SK-N-SH (cell line): Measurements from ENCODE around the gene SLC40A1. TPM values are rescaled to one million over a fixed set of nuclear protein-coding genes. Genes with fewer than 3 reads are reported as not detected.

Source experiments
- CTCF ChIA-PET: fragments of 300-600, 350-600 bp; formaldehyde crosslinking; extraction: SDS; loops from one replicate; lab custom pipeline; 2021; lab: Yijun Ruan, JAX
- POLR2A ChIA-PET: fragments of 350-600 bp; sonication (Branson Sonifier 250); formaldehyde crosslinking; extraction: SDS; loops from one replicate; lab custom pipeline; 2020; ENCODE audit warnings: antibody characterized with exemption, inconsistent platforms; lab: Yijun Ruan, JAX
- DNase-seq: peaks from one replicate; pipeline ENCODE4 v3.0.0; 2012
- H2AFZ ChIP-seq: fragments of 200-600 bp; sonication (generic); 2 replicates; pipeline ENCODE4 v1.8.1; 2016; ENCODE audit warnings: antibody characterized with exemption, mild to moderate bottlenecking, low read depth
- H3F3A ChIP-seq: fragments of 200-600 bp; sonication (generic); replicated peaks from 2 replicates; pipeline ENCODE3; 2016; ENCODE audit warnings: antibody characterized with exemption, mild to moderate bottlenecking; ENCODE audit not compliant: insufficient read depth
- H3K27ac ChIP-seq, 2 experiments: fragments of 200-500 bp in 1 of 2; fragments of 200-600 bp in 1 of 2; sonication (Bioruptor generic) in 1 of 2; sonication (generic), shearing (Covaris generic) in 1 of 2; 2 replicates each; pipeline versions ENCODE4 v1.5.1 to v1.6.1; 2014 to 2016; ENCODE audit warnings: low read depth in 2 of 2, inconsistent platforms in 1 of 2, low read length in 1 of 2, mild to moderate bottlenecking in 1 of 2, mixed read lengths in 1 of 2
- H3K27me3 ChIP-seq: fragments of 200-600 bp; sonication (generic), shearing (Covaris generic); 2 replicates; pipeline ENCODE4 v1.6.1; 2016; ENCODE audit warnings: mixed run types; ENCODE audit not compliant: insufficient read depth
- H3K36me3 ChIP-seq, 2 experiments: fragments of 200-500 bp in 1 of 2; fragments of 200-600 bp in 1 of 2; sonication (Bioruptor generic) in 1 of 2; sonication (generic) in 1 of 2; replicated peaks in 1 of 2; 2 replicates each; pipeline versions ENCODE3 to v1.5.1; 2014 to 2016; ENCODE audit warnings: low read length in 1 of 2, mild to moderate bottlenecking in 1 of 2; ENCODE audit not compliant: insufficient read depth in 2 of 2, control insufficient read depth in 1 of 2
- H3K4me1 ChIP-seq, 2 experiments: fragments of 200-500 bp in 1 of 2; fragments of 200-600 bp in 1 of 2; sonication (Bioruptor generic) in 1 of 2; sonication (generic), shearing (Covaris generic) in 1 of 2; 2 replicates each; pipeline versions ENCODE4 v1.5.1 to v1.6.1; 2014 to 2016; ENCODE audit warnings: low read depth in 1 of 2, low read length in 1 of 2, mixed run types in 1 of 2; ENCODE audit not compliant: insufficient read depth in 2 of 2, control insufficient read depth in 1 of 2
- H3K4me2 ChIP-seq: fragments of 200-600 bp; sonication (generic), shearing (Covaris generic); 2 replicates; pipeline ENCODE4 v1.6.1; 2017; ENCODE audit warnings: mixed run types
- H3K4me3 ChIP-seq, 2 experiments: fragments of 200-500 bp in 1 of 2; fragments of 200-600 bp in 1 of 2; sonication (Bioruptor generic) in 1 of 2; sonication (generic), shearing (Covaris generic) in 1 of 2; 2 replicates each; pipeline versions ENCODE4 v1.5.1 to v1.8.1; 2014 to 2016; ENCODE audit warnings: low read depth in 2 of 2, inconsistent platforms in 1 of 2, low read length in 1 of 2, mild to moderate bottlenecking in 1 of 2, mixed read lengths in 1 of 2, moderate library complexity in 1 of 2
- H3K79me2 ChIP-seq: fragments of 200-600 bp; sonication (generic); 2 replicates; pipeline ENCODE4 v1.8.1; 2017; ENCODE audit warnings: mild to moderate bottlenecking; ENCODE audit not compliant: insufficient read depth
- H3K9ac ChIP-seq: fragments of 200-600 bp; sonication (generic); 2 replicates; pipeline ENCODE4 v1.6.1; 2017; ENCODE audit warnings: mixed run types
- H3K9me2 ChIP-seq: fragments of 200-600 bp; sonication (generic); 2 replicates; pipeline ENCODE4 v1.6.1; 2017; ENCODE audit warnings: mixed run types
- H3K9me3 ChIP-seq: fragments of 200-600 bp; sonication (generic); 2 replicates; pipeline ENCODE4 v1.6.1; 2017; ENCODE audit warnings: mixed run types, mild to moderate bottlenecking, moderate library complexity
- H4K20me1 ChIP-seq: fragments of 200-600 bp; sonication (generic); 2 replicates; pipeline ENCODE4 v1.6.1; 2017; ENCODE audit warnings: mild to moderate bottlenecking, mixed run types; ENCODE audit not compliant: insufficient read depth
- CTCF ChIP-seq: fragments of 200-600 bp; sonication (generic); IDR thresholded peaks from 2 replicates; pipeline ENCODE4 v1.6.1; 2017; ENCODE audit warnings: antibody characterized with exemption, mild to moderate bottlenecking, moderate library complexity
- ELF1 ChIP-seq: IDR thresholded peaks from 2 replicates; pipeline ENCODE4 v1.4.0; 2012
- EZH2phosphoT487 ChIP-seq: fragments of 200-600 bp; sonication (generic); IDR thresholded peaks from 2 replicates; pipeline ENCODE4 v1.6.1; 2017; ENCODE audit warnings: low read depth, mixed run types, mild to moderate bottlenecking, antibody characterized with exemption, moderate library complexity, borderline replicate concordance
- FOSL2 ChIP-seq: IDR thresholded peaks from 2 replicates; pipeline ENCODE4 v1.4.0; 2012; ENCODE audit warnings: low read depth, mild to moderate bottlenecking, moderate library complexity, borderline replicate concordance
- FOXM1 ChIP-seq: IDR thresholded peaks from 2 replicates; pipeline ENCODE4 v1.4.0; 2012; ENCODE audit warnings: low read depth, mild to moderate bottlenecking
- GATA2 ChIP-seq: sonication (generic); formaldehyde crosslinking; IDR thresholded peaks from 2 replicates; pipeline ENCODE4 v1.5.0; 2020; ENCODE audit warnings: mild to moderate bottlenecking, missing genetic modification reagents
- JUND ChIP-seq: IDR thresholded peaks from 2 replicates; pipeline ENCODE4 v1.4.0; 2012
- MEF2A ChIP-seq: IDR thresholded peaks from 2 replicates; pipeline ENCODE4 v1.4.0; 2012; ENCODE audit warnings: low read depth, borderline replicate concordance
- MXI1 ChIP-seq: IDR thresholded peaks from 2 replicates; pipeline ENCODE4 v1.6.1; 2012; ENCODE audit warnings: mild to moderate bottlenecking, low read depth, low read length, improper control_type of control experiment
- RCOR1 ChIP-seq: fragments of 150-350 bp; IDR thresholded peaks from 2 replicates; pipeline ENCODE4 v1.6.1; 2017; ENCODE audit warnings: antibody characterized with exemption, low read length
- REST ChIP-seq: IDR thresholded peaks from 2 replicates; pipeline ENCODE4 v1.6.1; 2012; ENCODE audit warnings: mild to moderate bottlenecking, low read depth, low read length, moderate library complexity
- RFX5 ChIP-seq: IDR thresholded peaks from 2 replicates; pipeline ENCODE4 v1.6.1; 2012; ENCODE audit warnings: mild to moderate bottlenecking, improper control_type of control experiment, low read length
- SIN3A ChIP-seq: IDR thresholded peaks from 2 replicates; pipeline ENCODE4 v1.6.1; 2012; ENCODE audit warnings: low read depth, mild to moderate bottlenecking, low read length, moderate library complexity, borderline replicate concordance
- SMC3 ChIP-seq: IDR thresholded peaks from 2 replicates; pipeline ENCODE4 v1.6.1; 2012; ENCODE audit warnings: low read depth, low read length, improper control_type of control experiment
- TAF1 ChIP-seq: IDR thresholded peaks from 2 replicates; pipeline ENCODE4 v1.6.1; 2012; ENCODE audit warnings: low read depth, mild to moderate bottlenecking, low read length, moderate library complexity, borderline replicate concordance
- TCF12 ChIP-seq: IDR thresholded peaks from 2 replicates; pipeline ENCODE4 v1.4.0; 2012
- TEAD4 ChIP-seq: IDR thresholded peaks from 2 replicates; pipeline ENCODE4 v1.4.0; 2012; ENCODE audit warnings: mild to moderate bottlenecking, borderline replicate concordance; ENCODE audit not compliant: insufficient read depth
- USF1 ChIP-seq: IDR thresholded peaks from 2 replicates; pipeline ENCODE4 v1.4.0; 2012; ENCODE audit warnings: low read depth, borderline replicate concordance
- WGBS: methylation state at CpG from one replicate; pipeline ENCODE4 v1.1.6; 2017; ENCODE audit warnings: low lambda C conversion rate; 5-methylcytosine and 5-hydroxymethylcytosine counted together
- polyA plus RNA-seq, 3 experiments: library from polyadenylated mRNA; depleted of rRNA; stranded (reverse); fragments of >200 nt; gene quantifications; 2 replicates each; pipeline ENCODE4 v1.2.3, GENCODE V29; 2012
- TF ChIP-seq, protein P1 (sequence below): IDR thresholded peaks from 2 replicates; pipeline ENCODE4; 2012

Gene SLC40A1
- polyA plus RNA-seq, 1 of the 3 experiments (the other 2 are of a cell fraction), result 1.8 TPM

DNA sequence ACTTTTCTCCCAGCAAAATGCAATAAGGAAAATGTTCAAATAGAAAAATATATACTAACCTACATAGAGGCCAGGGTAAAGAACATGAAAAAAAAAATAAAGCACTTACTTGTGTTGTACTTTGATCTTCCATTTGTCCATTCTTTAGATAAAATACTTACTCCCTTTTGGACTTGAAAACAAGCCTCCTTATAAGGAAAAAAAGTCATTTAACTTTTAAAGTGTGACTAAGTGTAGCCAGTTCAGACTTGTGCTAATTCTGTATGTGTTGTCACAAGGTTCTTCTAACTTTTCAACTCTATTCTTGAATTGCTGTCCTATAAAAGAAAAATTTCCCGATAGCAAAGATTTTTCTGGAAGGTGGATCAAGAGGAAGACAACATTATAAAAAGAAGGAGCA is 23.2 kb downstream of the SLC40A1 start:
- ChIA-PET CTCF (no interaction called here), POLR2A (no interaction called here)
- H3K9me3 ChIP-seq, result no peaks in the 10 kb centered on the region
- no peak overlapping the region for H3K4me3 ChIP-seq
- peaks cover 0 to 9% of the 10 kb centered on the region in 2 experiments for H3K36me3 ChIP-seq
- no peak for DNase-seq
- H3K9ac ChIP-seq, result no peak overlapping the region
- H3K79me2 ChIP-seq, result no peaks in the 10 kb centered on the region
- no peak overlapping the region; the same call in 1 of the 2 replicates for H2AFZ ChIP-seq
- no peaks in the 10 kb centered on the region for H3K27me3 ChIP-seq
- TF ChIP-seq FOSL2 (no peak), ELF1 (no peak), JUND (no peak), CTCF (no peak), RFX5 (no peak)
- H3F3A ChIP-seq, result peaks cover 2% of the 10 kb centered on the region
- no peaks in the 10 kb centered on the region for H3K9me2 ChIP-seq
- no peak overlapping the region for H3K4me2 ChIP-seq
- 95% methylated on average over 1 of the region's 1 CpG for WGBS
- H3K27ac ChIP-seq, result no peak overlapping the region
- H4K20me1 ChIP-seq, result no peaks in the 10 kb centered on the region
- peaks cover 0 to 5% of the 10 kb centered on the region in 2 experiments; a peak in 3 of 4 replicates for H3K4me1 ChIP-seq

DNA sequence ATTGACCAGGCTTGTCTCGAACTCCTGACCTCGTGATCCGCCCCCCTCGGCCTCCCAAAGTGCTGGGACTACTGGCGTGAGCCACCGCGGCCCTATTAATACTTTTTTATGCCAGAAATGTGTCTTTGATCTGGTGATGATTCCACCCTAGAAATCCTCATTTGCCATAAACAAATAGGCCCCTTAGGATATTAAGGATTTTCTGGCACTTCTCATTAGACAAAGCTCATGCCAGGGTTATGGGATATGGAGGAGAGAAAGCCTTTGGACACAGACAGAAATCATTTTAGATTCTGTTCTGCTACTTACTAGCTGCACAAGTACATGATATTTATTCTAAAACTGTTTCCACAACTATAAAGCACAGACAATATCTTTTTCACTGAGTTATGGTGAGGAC is 24.1 kb downstream of the SLC40A1 start:
- no peak for DNase-seq
- Histone ChIP-seq H3K27ac (no peak overlapping the region), H3K4me2 (no peak overlapping the region), H3K4me3 (no peak overlapping the region), H3K36me3 (peaks cover 0 to 7% of the 10 kb centered on the region in 2 experiments), H3K9ac (no peak overlapping the region), H3K4me1 (peaks cover 0 to 5% of the 10 kb centered on the region in 2 experiments; a peak in 3 of 4 replicates), H3K79me2 (no peaks in the 10 kb centered on the region), H3K9me3 (no peaks in the 10 kb centered on the region), H4K20me1 (no peaks in the 10 kb centered on the region), H3K9me2 (no peaks in the 10 kb centered on the region), H3K27me3 (no peaks in the 10 kb centered on the region), H2AFZ (no peak overlapping the region), H3F3A (no peaks in the 10 kb centered on the region)
- ChIA-PET CTCF (no interaction called here), POLR2A (no interaction called here)
- 96% methylated on average over 7 of the region's 7 CpGs for WGBS
- TF ChIP-seq EZH2phosphoT487 (no peak), TEAD4 (no peak), MEF2A (no peak), MXI1 (no peak), SIN3A (no peak), RCOR1 (no peak), USF1 (no peak), TCF12 (no peak), TAF1 (no peak), REST (no peak), RFX5 (no peak), GATA2 (CRISPR knock-in tag) (no peak), SMC3 (no peak), CTCF (no peak), FOSL2 (no peak), FOXM1 (no peak)
- TF ChIP-seq, protein P1, sequence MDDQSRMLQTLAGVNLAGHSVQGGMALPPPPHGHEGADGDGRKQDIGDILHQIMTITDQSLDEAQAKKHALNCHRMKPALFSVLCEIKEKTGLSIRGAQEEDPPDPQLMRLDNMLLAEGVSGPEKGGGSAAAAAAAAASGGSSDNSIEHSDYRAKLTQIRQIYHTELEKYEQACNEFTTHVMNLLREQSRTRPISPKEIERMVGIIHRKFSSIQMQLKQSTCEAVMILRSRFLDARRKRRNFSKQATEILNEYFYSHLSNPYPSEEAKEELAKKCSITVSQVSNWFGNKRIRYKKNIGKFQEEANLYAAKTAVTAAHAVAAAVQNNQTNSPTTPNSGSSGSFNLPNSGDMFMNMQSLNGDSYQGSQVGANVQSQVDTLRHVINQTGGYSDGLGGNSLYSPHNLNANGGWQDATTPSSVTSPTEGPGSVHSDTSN, result no peak
